ENCODE data around the gene LRRFIP1.

DNA sequence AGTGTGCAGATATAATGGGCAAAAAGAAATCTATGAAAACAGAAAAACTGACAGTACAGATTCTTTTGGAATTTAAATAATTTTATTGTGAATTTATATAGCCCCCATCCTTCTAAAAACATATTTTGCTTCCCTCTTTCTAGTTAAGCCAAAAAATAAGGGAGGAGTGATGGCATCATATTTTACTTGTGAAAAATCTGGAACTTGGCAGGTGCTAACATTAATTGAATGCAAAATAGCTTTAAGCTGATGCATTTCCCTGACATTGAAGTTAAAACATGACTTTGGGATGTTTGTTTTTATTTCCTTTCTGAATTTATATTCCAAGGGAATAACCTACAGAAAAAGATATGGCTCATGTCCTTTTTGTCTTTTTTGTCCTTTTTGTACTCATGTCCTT lies 88.6 kb downstream of the LRRFIP1 start:
- TF ChIP-seq, protein P1, sequence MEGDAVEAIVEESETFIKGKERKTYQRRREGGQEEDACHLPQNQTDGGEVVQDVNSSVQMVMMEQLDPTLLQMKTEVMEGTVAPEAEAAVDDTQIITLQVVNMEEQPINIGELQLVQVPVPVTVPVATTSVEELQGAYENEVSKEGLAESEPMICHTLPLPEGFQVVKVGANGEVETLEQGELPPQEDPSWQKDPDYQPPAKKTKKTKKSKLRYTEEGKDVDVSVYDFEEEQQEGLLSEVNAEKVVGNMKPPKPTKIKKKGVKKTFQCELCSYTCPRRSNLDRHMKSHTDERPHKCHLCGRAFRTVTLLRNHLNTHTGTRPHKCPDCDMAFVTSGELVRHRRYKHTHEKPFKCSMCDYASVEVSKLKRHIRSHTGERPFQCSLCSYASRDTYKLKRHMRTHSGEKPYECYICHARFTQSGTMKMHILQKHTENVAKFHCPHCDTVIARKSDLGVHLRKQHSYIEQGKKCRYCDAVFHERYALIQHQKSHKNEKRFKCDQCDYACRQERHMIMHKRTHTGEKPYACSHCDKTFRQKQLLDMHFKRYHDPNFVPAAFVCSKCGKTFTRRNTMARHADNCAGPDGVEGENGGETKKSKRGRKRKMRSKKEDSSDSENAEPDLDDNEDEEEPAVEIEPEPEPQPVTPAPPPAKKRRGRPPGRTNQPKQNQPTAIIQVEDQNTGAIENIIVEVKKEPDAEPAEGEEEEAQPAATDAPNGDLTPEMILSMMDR (IDR thresholded peaks at IDR 0.05; ENCODE audit: low read length), result no peak
- no peak for TF ChIP-seq EZH2 (optimal IDR thresholded peaks at IDR 0.05; ENCODE audit: low read depth, low read length)
- TF ChIP-seq EZH2phosphoT487 (IDR thresholded peaks at IDR 0.05; ENCODE audit: low read length), result no peak

Data from MM.1S (cell line).